Measurements from ENCODE around the gene TXNRD1.
"Not testable (repeated sequence)": the region's sequence is repeated elsewhere in the genome, so short reads cannot be mapped to it uniquely, and the experiment has no call there.

TXNRD1 gene

GRCh38 chr12:104243551-104243950, 28.0 kb downstream of the TXNRD1 start:
- DNase-seq: no peak

GRCh38 chr12:104243971-104244370, 28.4 kb downstream of the TXNRD1 start:
- no peak for DNase-seq

GRCh38 chr12:104247698-104248097, 32.1 kb downstream of the TXNRD1 start:
- DNase-seq: no peak

- no peak for DNase-seq
Observed at GRCh38 chr12:104248444-104248843, 32.9 kb downstream of the TXNRD1 start.

- no peak for DNase-seq
Observed at GRCh38 chr12:104249017-104249416, 33.4 kb downstream of the TXNRD1 start.

- no peak for DNase-seq
Observed at GRCh38 chr12:104249898-104250297, 34.3 kb downstream of the TXNRD1 start.

GRCh38 chr12:104250366-104251125, 35.0 kb downstream of the TXNRD1 start:
- DNase-seq: no peak

GRCh38 chr12:104257913-104258472, 42.4 kb downstream of the TXNRD1 start:
- no peak for DNase-seq

- no peak for DNase-seq
Observed at GRCh38 chr12:104258476-104259067, 43.0 kb downstream of the TXNRD1 start.

- no peak for DNase-seq
Observed at GRCh38 chr12:104263026-104263425, 47.4 kb downstream of the TXNRD1 start.

- no peak for DNase-seq
Observed at GRCh38 chr12:104263580-104264358, 48.2 kb downstream of the TXNRD1 start.

- not testable (repeated sequence) for DNase-seq
Observed at GRCh38 chr12:104265436-104265835, 49.9 kb downstream of the TXNRD1 start.

- no peak for DNase-seq
Observed at GRCh38 chr12:104272938-104273337, 57.4 kb downstream of the TXNRD1 start.

- DNase-seq: no peak
Observed at GRCh38 chr12:104273503-104273902, 57.9 kb downstream of the TXNRD1 start.

GRCh38 chr12:104274811-104275210, 59.2 kb downstream of the TXNRD1 start:
- no peak for DNase-seq

GRCh38 chr12:104275689-104276088, 60.1 kb downstream of the TXNRD1 start:
- no peak for DNase-seq

GRCh38 chr12:104276273-104277131, 60.9 kb downstream of the TXNRD1 start:
- no peak for DNase-seq

GRCh38 chr12:104279164-104279563, 63.6 kb downstream of the TXNRD1 start:
- no peak for DNase-seq

GRCh38 chr12:104280111-104280510, 64.5 kb downstream of the TXNRD1 start:
- no peak for DNase-seq

- no peak for DNase-seq
Observed at GRCh38 chr12:104280717-104281458, 65.3 kb downstream of the TXNRD1 start.

GRCh38 chr12:104281636-104282035, 66.1 kb downstream of the TXNRD1 start:
- no peak for DNase-seq

GRCh38 chr12:104282109-104282508, 66.5 kb downstream of the TXNRD1 start:
- no peak for DNase-seq
